HEK293 (cell line): ENCODE measurements around the gene TMEM150A.

Experiments used
- CTCF ChIA-PET: fragments of 350-600 bp; formaldehyde crosslinking; extraction: SDS; loops from one replicate; lab custom pipeline; 2021; ENCODE audit warnings: antibody characterized with exemption; lab: Yijun Ruan, JAX
- POLR2A ChIA-PET: fragments of 300-600 bp; formaldehyde crosslinking; extraction: SDS; loops from one replicate; lab custom pipeline; 2020; ENCODE audit warnings: antibody characterized with exemption, inconsistent platforms; lab: Yijun Ruan, JAX
- H3K27ac ChIP-seq: fragments of 200-500 bp; sonication (Bioruptor generic); 2 replicates; pipeline ENCODE4 v1.5.1; 2014; ENCODE audit warnings: low read depth, low read length, control low read depth, inconsistent platforms; ENCODE audit errors: extremely low read depth
- H3K36me3 ChIP-seq, 2 experiments: fragments of 200-500 bp in 1 of 2; sonication (Bioruptor generic) in 1 of 2; 1 replicate in 1 of 2; 2 replicates in 1 of 2; pipeline ENCODE4 v1.5.1; 2014 to 2017; ENCODE audit warnings: inconsistent platforms in 2 of 2, low read length in 2 of 2; ENCODE audit not compliant: control insufficient read depth in 2 of 2, insufficient read depth in 1 of 2
- H3K4me1 ChIP-seq: fragments of 200-500 bp; sonication (Bioruptor generic); 2 replicates; pipeline ENCODE4 v1.5.1; 2014; ENCODE audit warnings: mild to moderate bottlenecking, low read length, inconsistent platforms; ENCODE audit not compliant: control insufficient read depth, insufficient read depth
- H3K4me3 ChIP-seq: 2 replicates; pipeline ENCODE4 v1.5.1; 2011; ENCODE audit warnings: low read depth, mild to moderate bottlenecking, control low read depth, low read length, moderate library complexity
- H3K9me3 ChIP-seq: fragments of 200-500 bp; sonication (Bioruptor generic); 2 replicates; pipeline ENCODE4 v1.5.1; 2014; ENCODE audit warnings: low read depth, low read length, inconsistent platforms; ENCODE audit not compliant: control insufficient read depth, insufficient read depth
- REST ChIP-seq: fragments of 450-650 bp; formaldehyde crosslinking; IDR thresholded peaks from 2 replicates; pipeline ENCODE4 v1.5.1; 2016; ENCODE audit warnings: missing biosample characterization, missing genetic modification characterization
- YY2 ChIP-seq: fragments of 450-650 bp; formaldehyde crosslinking; IDR thresholded peaks from 2 replicates; pipeline ENCODE4 v1.5.1; 2016; ENCODE audit warnings: missing biosample characterization, missing genetic modification characterization
- ZBTB10 ChIP-seq: fragments of 450-650 bp; formaldehyde crosslinking; IDR thresholded peaks from 2 replicates; pipeline ENCODE4 v1.5.1; 2016; ENCODE audit warnings: missing biosample characterization, missing genetic modification characterization
- ZNF112 ChIP-seq: fragments of 450-650 bp; formaldehyde crosslinking; IDR thresholded peaks from 2 replicates; pipeline ENCODE4 v1.5.0; 2017; ENCODE audit warnings: missing biosample characterization, missing genetic modification characterization
- ZNF155 ChIP-seq: fragments of 450-650 bp; formaldehyde crosslinking; IDR thresholded peaks from 2 replicates; pipeline ENCODE4 v1.5.1; 2016; ENCODE audit warnings: missing biosample characterization, missing genetic modification characterization
- ZNF19 ChIP-seq: fragments of 450-650 bp; formaldehyde crosslinking; IDR thresholded peaks from 2 replicates; pipeline ENCODE4; 2016; ENCODE audit warnings: missing biosample characterization, missing genetic modification characterization, low read depth
- ZNF24 ChIP-seq: fragments of 450-650 bp; formaldehyde crosslinking; IDR thresholded peaks from 2 replicates; pipeline ENCODE4 v1.5.1; 2016; ENCODE audit warnings: missing biosample characterization, missing genetic modification characterization
- ZNF350 ChIP-seq: fragments of 450-650 bp; formaldehyde crosslinking; IDR thresholded peaks from 2 replicates; pipeline ENCODE4 v1.5.0; 2017; ENCODE audit warnings: missing biosample characterization, mild to moderate bottlenecking, missing genetic modification characterization
- ZNF404 ChIP-seq: fragments of 450-650 bp; formaldehyde crosslinking; IDR thresholded peaks from 2 replicates; pipeline ENCODE4 v1.5.1; 2017; ENCODE audit warnings: missing biosample characterization, missing genetic modification characterization
- ZNF473 ChIP-seq: fragments of 450-650 bp; formaldehyde crosslinking; IDR thresholded peaks from 2 replicates; pipeline ENCODE4 v1.5.1; 2017; ENCODE audit warnings: missing biosample characterization, missing genetic modification characterization
- ZNF580 ChIP-seq: fragments of 450-650 bp; formaldehyde crosslinking; IDR thresholded peaks from 2 replicates; pipeline ENCODE4 v1.5.1; 2016; ENCODE audit warnings: missing biosample characterization, missing genetic modification characterization
- TF ChIP-seq, protein P1 (sequence below): fragments of 450-650 bp; formaldehyde crosslinking; IDR thresholded peaks from 2 replicates; pipeline ENCODE4 v1.5.1; 2016; ENCODE audit warnings: missing biosample characterization, missing genetic modification characterization
- TF ChIP-seq, protein P2 (sequence below): fragments of 450-650 bp; formaldehyde crosslinking; IDR thresholded peaks from 2 replicates; pipeline ENCODE4 v1.5.1; 2017; ENCODE audit warnings: missing biosample characterization, mild to moderate bottlenecking, missing genetic modification characterization, moderate library complexity

Gene TMEM150A

DNA sequence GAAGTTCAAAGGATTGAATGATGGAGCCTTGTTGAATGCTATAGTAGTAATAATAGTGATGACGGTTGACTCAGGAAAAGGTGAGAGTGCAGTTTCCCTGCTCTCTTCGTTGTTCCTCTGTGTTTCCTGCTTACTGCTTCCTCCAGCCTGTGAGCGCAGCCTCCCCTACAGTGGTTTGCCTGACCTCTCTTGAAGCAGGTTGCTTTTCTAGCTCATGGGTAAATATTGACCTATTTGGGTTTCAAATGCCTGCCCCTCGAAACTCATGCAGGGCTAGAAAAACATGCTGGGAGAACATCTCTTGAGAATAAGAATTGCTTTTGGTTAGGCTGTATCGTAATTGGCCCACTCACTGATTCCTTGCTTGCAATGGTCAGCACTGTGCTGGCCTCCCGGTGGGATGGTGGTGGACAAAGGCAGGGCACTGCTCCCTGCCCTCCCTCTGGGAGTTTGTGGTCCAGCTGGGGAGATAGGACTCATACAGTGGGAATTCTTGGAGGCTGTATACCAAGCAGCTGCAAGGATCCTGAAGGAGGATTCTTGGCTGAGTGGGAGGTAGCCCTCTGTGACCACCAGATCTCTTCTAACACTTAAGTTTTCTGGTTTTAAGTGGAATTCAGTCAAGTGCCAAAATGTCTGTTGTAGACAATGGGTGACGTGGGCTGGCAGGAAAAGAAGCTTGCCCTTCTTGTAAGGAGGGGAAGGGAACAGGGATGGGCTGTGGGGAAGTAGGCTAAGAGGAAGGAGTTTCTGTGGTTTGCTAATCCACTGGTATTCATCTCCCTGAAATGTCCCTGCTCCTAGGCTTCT is 12.3 kb downstream of the TMEM150A start:
- POLR2A ChIA-PET = interaction anchor here (1.2 to 1.4 kb wide), 3 partner anchors 13 to 29 kb away, joined by 3 to 6 read pairs (median 3); partner anchors contain the start of genes GGCX and VAMP8
- no peak overlapping the region for H3K4me3 ChIP-seq
- CTCF ChIA-PET = no interaction called here
- H3K36me3 ChIP-seq = no peaks in the 10 kb centered on the region
- TF ChIP-seq, protein P1, sequence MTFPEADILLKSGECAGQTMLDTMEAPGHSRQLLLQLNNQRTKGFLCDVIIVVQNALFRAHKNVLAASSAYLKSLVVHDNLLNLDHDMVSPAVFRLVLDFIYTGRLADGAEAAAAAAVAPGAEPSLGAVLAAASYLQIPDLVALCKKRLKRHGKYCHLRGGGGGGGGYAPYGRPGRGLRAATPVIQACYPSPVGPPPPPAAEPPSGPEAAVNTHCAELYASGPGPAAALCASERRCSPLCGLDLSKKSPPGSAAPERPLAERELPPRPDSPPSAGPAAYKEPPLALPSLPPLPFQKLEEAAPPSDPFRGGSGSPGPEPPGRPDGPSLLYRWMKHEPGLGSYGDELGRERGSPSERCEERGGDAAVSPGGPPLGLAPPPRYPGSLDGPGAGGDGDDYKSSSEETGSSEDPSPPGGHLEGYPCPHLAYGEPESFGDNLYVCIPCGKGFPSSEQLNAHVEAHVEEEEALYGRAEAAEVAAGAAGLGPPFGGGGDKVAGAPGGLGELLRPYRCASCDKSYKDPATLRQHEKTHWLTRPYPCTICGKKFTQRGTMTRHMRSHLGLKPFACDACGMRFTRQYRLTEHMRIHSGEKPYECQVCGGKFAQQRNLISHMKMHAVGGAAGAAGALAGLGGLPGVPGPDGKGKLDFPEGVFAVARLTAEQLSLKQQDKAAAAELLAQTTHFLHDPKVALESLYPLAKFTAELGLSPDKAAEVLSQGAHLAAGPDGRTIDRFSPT (tag by site-specific recombination) = no peak
- TF ChIP-seq ZNF473 = no peak
- TF ChIP-seq REST (tag by site-specific recombination) = no peak
- H3K4me1 ChIP-seq = no peaks in the 10 kb centered on the region
- H3K27ac ChIP-seq = no peak overlapping the region
- H3K9me3 ChIP-seq = no peaks in the 10 kb centered on the region

GRCh38 chr2:85589181-85589580 is 13.3 kb downstream of the TMEM150A start:
- Histone ChIP-seq H3K9me3 (no peaks in the 10 kb centered on the region), H3K4me3 (no peak overlapping the region), H3K4me1 (no peaks in the 10 kb centered on the region), H3K27ac (no peak overlapping the region), H3K36me3 (no peaks in the 10 kb centered on the region)
- no peak for TF ChIP-seq ZNF24
- POLR2A ChIA-PET = interaction anchor here (1.2 kb wide), 1 partner anchor 26 kb away, joined by 3 read pairs; no protein-coding TSS in a partner anchor
- CTCF ChIA-PET = no interaction called here

GRCh38 chr2:85588645-85589044 is 13.9 kb downstream of the TMEM150A start:
- Histone ChIP-seq H3K4me1 (no peaks in the 10 kb centered on the region), H3K36me3 (peaks cover 0 to 1% of the 10 kb centered on the region in 2 experiments; a peak in 1 of 3 replicates), H3K9me3 (no peaks in the 10 kb centered on the region), H3K27ac (no peak overlapping the region), H3K4me3 (no peak overlapping the region)
- ChIA-PET POLR2A (interaction anchor here (1.2 to 1.7 kb wide), 2 partner anchors 10 to 26 kb away, joined by 3 to 11 read pairs; partner anchors contain the start of gene VAMP8), CTCF (interaction anchor here (0.9 kb wide), 1 partner anchor 194 kb away, joined by 4 read pairs; no protein-coding TSS in a partner anchor)
- no peak for TF ChIP-seq ZNF19 (tag by site-specific recombination)
- no peak for TF ChIP-seq ZNF404 (tag by site-specific recombination)
- no peak for TF ChIP-seq ZNF112 (tag by site-specific recombination)
- no peak for TF ChIP-seq ZBTB10 (tag by site-specific recombination)
- no peak for TF ChIP-seq ZNF580 (tag by site-specific recombination)
- no peak for TF ChIP-seq YY2 (tag by site-specific recombination)
- TF ChIP-seq ZNF350 (tag by site-specific recombination) = no peak
- no peak for TF ChIP-seq ZNF155 (tag by site-specific recombination)
- TF ChIP-seq, protein P2, sequence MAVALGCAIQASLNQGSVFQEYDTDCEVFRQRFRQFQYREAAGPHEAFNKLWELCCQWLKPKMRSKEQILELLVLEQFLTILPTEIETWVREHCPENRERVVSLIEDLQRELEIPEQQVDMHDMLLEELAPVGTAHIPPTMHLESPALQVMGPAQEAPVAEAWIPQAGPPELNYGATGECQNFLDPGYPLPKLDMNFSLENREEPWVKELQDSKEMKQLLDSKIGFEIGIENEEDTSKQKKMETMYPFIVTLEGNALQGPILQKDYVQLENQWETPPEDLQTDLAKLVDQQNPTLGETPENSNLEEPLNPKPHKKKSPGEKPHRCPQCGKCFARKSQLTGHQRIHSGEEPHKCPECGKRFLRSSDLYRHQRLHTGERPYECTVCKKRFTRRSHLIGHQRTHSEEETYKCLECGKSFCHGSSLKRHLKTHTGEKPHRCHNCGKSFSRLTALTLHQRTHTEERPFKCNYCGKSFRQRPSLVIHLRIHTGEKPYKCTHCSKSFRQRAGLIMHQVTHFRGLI (tag by site-specific recombination) = no peak
